ENCODE measurements around the gene SLC26A6.

SLC26A6 gene, protein sequence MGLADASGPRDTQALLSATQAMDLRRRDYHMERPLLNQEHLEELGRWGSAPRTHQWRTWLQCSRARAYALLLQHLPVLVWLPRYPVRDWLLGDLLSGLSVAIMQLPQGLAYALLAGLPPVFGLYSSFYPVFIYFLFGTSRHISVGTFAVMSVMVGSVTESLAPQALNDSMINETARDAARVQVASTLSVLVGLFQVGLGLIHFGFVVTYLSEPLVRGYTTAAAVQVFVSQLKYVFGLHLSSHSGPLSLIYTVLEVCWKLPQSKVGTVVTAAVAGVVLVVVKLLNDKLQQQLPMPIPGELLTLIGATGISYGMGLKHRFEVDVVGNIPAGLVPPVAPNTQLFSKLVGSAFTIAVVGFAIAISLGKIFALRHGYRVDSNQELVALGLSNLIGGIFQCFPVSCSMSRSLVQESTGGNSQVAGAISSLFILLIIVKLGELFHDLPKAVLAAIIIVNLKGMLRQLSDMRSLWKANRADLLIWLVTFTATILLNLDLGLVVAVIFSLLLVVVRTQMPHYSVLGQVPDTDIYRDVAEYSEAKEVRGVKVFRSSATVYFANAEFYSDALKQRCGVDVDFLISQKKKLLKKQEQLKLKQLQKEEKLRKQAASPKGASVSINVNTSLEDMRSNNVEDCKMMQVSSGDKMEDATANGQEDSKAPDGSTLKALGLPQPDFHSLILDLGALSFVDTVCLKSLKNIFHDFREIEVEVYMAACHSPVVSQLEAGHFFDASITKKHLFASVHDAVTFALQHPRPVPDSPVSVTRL

DNA sequence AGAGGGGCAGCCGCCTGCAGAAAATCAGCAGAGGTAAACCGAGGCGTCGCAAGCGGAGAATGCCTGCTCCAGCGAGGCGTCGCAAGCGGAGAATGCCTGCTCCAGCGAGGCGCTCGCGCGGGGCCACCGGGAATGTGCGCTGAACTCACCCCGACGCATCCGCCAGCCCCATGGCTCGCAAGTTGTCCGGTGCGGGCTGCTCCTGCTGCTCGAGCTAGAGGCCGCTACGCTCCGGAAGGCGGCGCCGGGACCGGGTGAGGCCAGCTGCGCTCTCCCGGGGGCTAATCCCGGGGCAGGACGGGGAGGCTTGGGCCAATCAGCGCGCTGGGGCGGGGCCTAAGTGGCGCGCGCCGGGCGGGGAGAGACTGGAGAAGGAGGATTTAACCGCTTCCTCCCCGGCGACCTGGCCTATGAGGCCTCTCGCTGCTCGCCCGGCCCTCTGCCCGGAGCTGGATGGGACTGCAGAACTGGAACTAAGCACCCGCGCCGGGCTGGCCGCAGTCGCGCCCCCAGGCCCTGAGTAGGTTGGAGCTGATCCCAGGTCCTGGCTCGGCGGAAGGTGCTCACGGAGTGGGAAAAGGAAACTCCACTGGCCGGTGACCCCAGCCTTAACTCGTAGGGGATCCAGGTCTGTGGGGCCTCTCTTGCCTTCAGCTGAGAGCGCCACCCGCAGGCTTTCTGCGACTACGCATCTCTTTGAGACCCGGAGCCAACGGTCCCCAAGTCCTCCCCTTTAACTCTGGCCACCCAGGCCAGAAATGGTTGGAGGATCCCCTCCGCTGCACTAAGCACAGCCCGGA lies at the start of gene SLC26A6:
Gene SLC26A6 (minus strand): TSS at position 240 of the 800 bp plus-strand sequence. CDS start 68 bp downstream, at position 172.
- peak; percentile 76 to 83 for DNase-seq (ENCODE audit: low read depth in 2 of 2)

DNA sequence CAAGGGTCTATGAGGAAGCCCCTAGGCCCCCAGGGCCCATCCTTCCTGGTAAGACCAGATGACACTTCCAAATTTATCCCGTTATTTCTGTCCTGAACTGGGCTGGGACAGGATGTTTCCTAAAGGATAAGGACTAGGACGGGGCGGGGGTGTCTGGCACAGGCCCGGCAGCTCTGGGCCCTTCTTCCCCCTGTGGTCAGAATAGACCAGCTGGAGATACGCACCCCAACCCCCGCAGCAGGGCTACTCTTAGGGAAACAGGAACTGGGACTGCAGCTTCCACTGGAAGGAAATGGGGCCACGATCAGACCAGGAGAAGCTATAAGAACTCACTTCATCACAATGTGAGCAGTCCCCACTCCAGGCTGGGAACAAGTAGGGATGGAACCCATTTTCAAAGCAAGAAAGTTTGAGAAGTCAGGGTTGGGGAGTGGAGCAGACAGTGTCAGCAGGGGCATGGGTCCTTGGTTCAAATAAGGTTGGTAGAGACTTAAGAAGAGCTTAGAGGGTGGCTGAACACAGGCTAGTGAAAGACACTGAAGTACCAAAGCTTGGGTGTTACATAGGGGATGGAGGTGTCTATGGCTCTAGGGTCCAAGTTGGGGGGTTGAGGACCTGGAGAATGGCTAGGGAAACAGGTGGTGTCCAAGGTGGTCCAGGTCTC lies 49.4 kb upstream of the SLC26A6 start:
- no peak for DNase-seq (ENCODE audit: low read depth in 2 of 2)

DNA sequence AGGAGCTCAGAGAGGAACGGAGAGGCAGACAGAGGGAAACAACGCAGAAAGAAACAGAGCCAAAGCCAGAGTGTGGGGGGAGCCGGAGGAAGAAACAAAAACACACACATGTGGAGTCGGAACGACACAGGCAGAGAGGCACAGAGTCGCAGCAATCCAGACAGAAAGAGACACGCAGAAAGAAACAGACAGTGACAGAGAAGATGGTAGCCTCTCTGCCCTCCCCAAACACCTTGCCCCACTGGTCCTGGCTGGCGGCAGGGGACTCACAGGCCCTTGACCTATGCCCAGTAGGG lies 48.7 kb upstream of the SLC26A6 start:
- DNase-seq (ENCODE audit: low read depth in 2 of 2), result no peak

DNA sequence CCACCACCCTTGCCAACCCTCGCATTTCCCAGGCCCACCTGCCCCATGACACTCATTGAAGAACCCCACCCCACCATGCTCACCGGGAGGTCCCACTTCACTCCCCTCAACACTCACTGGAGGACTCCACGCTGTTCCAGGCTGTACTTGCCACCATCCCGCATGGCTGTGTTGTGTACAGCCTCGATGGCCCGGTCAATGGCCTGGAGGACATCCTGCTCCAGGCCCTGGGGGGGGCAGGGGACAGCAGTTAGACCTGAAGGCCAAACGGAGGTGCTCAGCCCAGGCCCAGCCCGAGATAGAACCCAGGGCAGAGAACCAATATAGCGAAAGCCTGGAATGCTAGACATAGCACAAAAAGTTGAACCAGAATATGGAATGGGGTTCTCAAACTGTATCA lies 47.5 kb upstream of the SLC26A6 start:
- no peak for DNase-seq (ENCODE audit: low read depth in 2 of 2)

DNA sequence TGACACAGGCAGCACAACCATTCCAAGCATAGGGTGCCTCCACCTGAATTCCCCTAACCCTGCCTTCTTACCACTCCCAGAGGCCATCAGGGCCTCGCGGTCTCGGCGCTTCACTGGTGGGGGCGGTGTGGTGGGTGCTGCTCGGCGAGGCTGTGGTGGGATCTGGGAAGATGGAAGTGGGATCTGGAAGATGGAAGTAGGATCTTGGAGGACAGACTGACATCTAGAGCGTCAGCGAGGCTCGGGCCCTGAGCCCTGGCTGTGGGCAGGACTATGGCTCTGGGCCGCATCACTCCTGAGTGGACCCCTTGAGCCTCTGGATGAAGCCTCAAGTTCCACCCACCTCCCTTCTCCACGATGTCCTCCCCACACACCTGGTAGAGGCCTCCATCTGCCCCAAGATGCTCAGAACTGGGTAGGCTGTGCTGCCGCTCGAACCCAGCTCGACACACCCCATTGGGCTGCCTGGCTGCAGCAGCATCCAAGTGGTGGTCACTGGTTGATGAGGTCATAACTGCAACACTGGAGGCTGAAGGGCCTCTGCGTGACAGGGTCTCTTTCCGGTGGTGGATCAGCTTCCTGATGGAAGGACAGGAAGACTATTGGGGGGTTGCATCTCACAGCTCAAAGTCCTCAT lies 46.8 kb upstream of the SLC26A6 start:
- DNase-seq (ENCODE audit: low read depth in 2 of 2), result no peak

DNA sequence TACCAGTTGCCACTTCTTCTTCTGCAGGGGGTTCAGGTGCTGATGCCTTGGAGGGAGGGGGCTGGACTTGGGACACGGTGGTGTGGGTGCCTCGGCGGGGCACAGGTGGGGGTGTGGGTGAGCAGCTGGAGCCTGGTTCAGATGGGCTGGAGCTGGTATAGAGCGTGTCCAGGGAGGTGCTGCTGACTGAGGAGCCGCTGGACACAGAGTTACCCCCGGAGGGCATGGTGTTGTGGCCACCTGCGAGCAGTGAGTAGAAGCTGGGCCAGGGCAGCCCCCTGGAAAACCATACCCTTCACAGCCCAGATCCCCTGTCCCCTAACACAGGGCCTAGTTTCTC lies 46.2 kb upstream of the SLC26A6 start:
- DNase-seq (ENCODE audit: low read depth in 2 of 2), result no peak

DNA sequence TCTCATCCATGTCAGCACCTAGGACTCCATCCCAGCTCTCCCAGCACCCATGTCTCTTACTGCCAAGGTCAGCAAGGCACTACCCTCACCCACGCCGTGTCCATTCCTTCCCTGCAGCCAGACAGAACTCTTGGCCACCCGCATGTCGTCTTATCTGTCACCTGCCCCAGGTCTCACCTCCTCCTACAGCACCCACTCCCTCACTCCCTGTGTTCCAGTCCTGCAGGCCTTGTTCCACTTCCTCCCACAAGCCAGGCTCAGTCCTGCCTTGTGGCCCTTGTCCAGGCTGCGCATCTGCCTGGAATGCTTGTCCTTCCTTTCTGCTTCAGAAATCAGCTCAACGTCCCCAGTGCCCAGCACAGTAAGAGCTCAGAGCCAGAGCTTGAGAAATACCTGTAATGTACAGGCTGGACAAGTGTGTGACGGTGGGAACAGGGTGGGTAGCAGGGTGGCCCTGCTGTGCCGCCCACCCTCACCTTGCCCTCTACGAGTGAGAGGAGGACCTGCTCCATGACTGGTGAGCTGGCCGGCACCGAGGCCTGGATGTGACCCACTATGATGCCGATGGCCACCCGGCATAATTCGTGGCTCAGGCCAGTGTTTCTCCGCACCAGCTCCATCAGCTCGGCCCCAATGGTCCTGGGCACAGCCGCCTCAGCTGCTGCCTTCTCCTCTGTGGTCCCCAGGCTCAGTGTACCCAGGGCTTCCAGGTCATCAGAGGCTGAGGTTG lies 45.7 kb upstream of the SLC26A6 start:
- DNase-seq (ENCODE audit: low read depth in 2 of 2), result no peak

DNA sequence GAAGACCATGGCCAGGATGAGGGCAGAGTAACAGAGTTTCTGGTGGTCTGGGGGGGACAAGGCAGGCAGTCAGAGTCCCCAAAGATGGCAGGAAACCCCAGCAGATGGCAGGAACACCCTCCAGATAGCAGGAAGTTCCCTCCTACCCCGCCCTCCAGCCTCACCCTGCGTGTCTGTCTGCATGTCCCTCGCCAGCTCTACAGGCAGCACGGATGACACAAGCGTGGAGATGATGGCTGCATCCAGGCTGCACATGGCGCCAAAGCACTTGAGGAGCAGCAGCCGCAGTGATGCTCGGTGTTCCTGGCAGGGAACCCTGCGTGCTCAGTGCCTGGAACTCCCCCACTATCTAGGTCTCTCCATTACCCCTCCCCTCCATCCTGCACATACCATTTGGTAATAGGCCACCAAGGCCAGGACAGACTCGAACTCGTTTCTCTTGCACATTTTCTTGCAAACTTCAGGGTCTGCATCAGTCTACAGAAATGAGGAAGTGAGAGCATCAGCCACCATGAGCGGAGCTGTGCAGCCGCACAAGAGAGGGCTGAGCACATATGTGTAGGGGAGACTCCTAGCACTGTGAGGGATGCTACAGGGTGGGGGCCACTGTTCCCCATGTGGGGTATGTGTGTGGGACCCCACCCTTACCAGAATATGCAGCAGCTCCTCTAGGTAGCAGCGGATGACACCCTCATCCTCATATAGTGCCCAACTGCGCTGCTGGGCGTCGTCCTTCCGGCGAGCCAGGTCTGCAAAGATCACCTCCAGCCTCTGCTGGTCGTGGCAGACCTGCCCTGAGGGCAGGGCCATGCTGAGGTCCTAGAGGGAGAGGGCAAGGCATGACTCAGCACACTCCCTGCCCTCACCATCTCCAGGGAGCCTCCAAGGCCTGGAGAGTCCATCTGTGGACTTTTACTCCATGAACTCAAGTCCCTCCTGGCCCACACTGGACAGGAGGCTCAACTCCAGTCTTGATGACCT lies 44.4 kb upstream of the SLC26A6 start:
- DNase-seq (ENCODE audit: low read depth in 2 of 2), result no peak

DNA sequence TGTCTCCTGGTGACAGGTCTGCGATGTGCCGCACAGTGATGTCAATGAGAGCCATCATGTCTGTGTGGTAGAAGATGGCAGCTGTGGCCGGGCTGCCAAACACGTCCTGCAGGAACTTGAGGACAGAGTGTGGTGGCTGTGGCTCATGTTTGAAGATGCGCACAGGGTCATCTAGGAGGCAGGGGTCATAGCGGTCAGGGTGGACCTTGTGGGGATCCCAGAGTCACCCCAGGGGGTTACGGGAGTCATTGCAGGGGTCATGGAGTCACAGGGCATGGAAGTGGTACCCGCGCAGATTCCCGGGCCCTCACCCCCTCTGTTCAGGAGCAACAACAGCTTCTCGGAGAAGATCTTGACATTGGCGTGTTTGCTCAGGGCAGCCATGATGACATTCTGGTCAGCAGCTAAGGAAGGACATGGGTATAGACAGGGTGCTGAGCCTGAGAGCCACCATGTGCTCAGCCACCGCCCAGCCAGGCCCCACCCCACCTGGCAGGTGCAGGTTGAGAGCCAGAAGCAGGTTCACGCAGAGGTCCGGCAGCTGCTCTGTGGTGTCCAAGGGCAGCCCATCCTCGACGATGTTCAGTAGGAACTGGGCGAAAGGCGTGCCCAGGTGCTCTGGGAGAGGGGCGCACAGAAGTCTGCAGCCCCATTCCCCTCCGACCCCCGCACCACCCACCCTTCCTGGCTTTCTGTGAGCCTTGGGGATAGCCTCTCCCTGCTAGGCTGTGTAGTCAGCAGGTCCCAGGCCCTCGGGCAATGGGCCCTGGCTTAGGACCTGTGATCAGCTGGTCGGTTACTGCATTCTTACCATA lies 43.5 kb upstream of the SLC26A6 start:
- DNase-seq (ENCODE audit: low read depth in 2 of 2), result no peak

DNA sequence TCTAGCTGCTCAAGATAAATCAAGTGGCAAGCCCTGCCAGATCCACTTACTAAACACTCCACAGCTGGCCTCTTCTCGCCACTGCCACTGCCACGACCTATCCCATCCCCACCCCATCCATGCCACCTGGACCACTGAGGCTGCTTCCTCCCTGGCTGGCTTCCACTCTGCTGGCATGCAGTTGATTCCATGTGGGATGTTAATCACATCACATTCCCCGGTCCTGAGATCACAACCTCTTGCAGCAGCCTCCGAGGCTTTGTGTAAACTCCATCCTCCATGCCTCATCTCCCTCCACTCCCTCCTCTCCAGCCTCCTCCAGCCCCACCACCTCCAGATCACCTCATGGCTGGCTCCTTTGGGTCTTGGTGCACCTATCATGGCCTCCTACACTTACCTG lies 42.8 kb upstream of the SLC26A6 start:
- no peak for DNase-seq (ENCODE audit: low read depth in 2 of 2)

DNA sequence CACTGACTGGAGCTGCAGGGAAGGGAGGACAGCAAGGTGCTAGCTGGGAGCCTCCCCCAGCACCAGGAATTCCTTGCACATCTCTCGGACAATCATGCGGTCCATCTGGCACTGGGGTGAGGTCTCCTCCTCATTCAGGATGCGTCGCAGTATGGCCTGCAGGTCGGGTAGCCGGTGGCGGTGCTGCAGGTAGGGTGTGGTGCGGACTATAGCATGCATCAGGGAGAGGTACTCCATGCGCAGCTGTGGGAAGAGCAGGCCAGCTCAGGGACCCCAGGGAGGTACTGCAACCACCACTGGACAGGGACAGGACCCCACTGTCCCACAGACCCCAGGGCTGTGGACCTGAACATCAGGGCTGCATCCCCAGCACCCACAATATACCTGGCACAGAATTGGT lies 39.2 kb upstream of the SLC26A6 start:
- DNase-seq (ENCODE audit: low read depth in 2 of 2), result no peak

DNA sequence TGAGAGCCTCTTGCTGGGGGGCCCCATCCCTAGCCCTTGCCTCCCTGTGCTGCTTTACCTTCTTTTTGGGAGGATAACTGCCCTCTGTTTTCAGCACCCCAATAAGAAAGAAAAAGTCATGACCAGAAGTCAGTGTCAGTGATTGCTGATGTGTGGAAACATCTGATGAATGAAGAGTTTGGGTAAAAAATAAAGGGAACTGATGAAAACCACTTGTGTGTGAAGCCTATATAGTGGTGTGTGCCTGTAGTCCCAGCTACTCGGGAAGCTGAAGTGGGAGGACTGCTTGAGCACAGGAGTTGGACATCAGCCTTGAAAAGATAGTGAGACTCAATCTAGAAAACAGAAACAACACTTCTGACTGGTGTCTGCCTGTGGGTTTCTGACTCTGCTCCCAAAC lies 37.3 kb upstream of the SLC26A6 start:
- DNase-seq (ENCODE audit: low read depth in 2 of 2), result no peak

DNA sequence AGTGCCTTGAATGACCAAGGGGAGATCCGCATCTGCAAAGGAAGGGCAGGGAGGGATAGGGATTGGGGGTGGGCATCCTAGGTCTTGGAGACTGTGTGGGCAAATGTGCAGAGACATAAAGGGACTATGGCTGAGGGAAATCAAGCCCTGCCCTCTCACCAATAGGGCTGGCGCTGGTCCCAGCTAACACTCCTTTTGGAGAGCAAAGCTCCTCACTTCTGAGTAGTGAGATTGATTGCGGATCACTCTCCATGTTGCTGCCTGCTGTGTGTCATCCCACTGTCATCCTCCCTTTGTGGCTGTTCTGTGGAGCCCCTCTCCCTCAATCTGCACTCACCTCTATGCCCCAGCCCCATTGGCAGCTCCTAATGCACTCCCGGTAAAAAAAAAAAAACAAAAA lies 29.7 kb upstream of the SLC26A6 start:
- DNase-seq (ENCODE audit: low read depth in 2 of 2), result no peak

DNA sequence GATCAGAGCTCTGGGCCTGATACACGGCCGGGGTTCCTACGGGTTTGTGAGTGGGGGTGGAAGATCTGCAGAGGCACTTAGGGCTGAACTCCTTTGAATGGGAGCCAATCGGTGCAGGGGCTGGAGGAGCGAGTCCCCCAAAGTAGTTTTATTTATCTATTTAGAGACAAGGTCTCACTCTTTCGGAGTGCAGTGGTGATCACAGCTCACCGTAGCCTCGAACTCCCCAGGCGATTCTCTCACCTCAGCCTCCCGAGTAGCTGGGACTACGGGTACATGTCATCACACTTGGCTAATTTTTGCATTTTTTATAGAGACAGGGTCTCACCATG lies 29.0 kb upstream of the SLC26A6 start:
- DNase-seq (ENCODE audit: low read depth in 2 of 2), result no peak

DNA sequence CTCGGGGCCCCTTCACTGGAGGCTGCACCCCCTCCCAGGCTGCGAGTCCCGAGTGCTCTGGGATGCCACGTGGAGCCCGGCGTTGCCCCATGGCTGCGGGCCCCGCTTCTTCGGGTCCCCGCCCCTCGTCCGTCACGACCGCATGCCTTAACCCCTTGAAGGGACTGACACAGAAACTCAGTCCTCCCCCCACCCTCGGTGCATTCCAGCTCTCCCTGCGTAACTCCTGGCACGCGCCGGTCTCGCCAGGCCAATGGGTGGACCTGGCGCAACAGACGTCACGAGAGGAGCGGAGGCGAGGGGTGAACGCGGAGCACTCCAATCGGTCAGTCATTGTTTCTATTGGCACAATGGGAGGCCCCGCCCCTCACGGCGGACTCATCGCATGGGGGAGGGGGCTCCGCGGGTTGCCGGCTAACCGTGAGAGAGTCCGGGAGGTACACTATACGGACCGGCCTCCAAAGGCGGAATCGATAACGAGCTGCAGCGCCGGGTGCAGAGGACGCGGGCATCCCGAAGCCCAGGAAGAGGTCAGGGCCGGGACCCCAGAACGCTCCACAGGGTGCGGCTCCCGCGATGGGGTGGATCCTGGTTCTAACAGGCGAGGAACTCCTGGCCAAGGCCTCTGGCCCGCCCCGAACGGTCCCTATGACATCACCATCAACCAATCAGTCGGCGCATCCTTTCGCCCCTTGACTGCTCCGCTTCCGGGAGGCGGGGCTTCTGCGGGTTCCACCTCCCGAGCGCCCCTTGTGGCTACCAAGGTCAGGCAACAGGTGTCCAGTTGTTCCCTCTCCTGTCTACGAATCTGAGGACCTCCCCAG lies 28.4 kb upstream of the SLC26A6 start:
- peak; percentile 79 for DNase-seq (ENCODE audit: low read depth in 2 of 2)

DNA sequence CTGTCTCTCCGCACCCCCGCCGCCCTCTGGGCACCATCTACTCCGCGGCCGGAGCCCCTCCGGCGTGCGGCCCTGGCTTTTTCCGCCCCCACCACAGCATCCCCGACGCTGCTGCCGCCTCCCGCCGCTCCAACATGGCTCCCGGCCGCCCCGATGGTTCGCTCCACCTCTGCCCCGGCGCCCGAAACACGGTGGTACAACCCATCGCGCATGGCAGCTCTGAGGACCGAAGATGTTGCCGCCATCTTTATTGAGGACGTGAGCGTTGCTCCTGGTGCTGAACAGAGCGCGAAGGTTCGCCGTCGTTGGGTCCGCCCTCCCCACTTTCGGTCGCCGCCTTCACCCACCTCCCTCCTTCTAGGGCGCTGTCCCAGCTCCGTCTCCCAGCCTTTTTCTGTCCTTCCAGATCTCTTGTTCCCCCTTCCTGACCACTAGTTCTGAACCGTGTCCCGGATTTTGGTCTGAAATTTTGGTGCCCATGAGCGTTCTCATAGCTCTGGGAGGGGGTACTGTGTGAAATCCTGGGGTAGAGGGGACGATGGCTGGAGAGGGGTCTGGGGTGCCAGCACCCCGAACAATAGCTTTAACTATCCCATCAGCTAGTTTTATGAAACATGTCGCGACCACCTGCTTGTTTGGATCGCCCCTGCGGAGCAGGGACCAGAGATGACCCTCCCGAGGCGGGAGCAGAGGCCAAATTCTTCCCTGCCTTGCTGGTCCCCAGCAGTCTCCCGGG lies 27.7 kb upstream of the SLC26A6 start, which contains the start of gene CELSR3:
Gene CELSR3 (minus strand): TSS at position 134 of the 736 bp plus-strand sequence. CDS start 252 bp downstream, outside the sequence.
- peak; percentile 59 to 61 for DNase-seq (ENCODE audit: low read depth in 2 of 2)

DNA sequence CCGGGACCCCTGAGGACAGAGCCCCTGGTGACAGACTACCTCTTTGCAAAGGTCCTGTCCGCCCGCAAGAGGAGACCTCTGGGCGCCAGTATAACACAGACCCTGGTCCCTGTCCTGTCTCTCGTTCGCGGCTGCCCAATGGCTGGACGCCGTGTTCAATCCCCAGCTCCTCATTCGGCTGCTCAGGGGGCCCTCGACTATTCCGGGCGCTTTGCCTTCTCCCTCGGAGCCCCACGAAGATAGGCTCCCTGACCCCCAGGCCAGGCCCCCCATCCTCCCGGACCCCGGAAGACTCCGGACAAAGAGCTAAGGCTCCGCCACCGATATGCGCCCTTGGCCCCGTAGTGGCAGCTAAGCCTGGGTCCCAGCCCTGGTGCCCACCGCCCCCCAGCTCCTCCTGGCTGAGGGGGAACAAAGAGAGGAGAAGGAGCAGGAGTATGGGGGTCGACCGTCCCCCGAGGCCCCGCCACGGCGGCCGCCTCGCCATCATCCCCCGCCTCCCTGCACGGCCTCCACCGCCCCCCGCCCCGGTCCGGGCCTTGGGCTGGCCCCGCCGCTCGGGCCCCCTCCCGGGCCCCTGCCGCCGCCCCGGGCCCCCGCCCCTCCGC lies 27.0 kb upstream of the SLC26A6 start:
- DNase-seq (ENCODE audit: low read depth in 2 of 2), result no peak
